ENCODE results near the gene DDI2.

GRCh38 chr1:15701784-15702183, 84.5 kb downstream of the DDI2 start:
- no peak for TF ChIP-seq CTCF (IDR thresholded peaks at IDR 0.05; ENCODE audit: low read depth, low read length)
- TF ChIP-seq POLR2A (IDR thresholded peaks at IDR 0.05; ENCODE audit: extremely low read depth, insufficient read length) = no peak
- no peak for TF ChIP-seq MYC (IDR thresholded peaks at IDR 0.05; ENCODE audit: low read depth, low read length)
